GM19238 (cell line): ENCODE results near the gene ELP5.
"Not testable (repeated sequence)": the region's sequence is repeated elsewhere in the genome, so short reads cannot be mapped to it uniquely, and the experiment has no call there.

Experiments used
- DNase-seq: peaks from one replicate; pipeline ENCODE4 v3.0.0; 2011; ENCODE audit warnings: low spot score; ENCODE audit not compliant: insufficient read length

ELP5 gene

DNA sequence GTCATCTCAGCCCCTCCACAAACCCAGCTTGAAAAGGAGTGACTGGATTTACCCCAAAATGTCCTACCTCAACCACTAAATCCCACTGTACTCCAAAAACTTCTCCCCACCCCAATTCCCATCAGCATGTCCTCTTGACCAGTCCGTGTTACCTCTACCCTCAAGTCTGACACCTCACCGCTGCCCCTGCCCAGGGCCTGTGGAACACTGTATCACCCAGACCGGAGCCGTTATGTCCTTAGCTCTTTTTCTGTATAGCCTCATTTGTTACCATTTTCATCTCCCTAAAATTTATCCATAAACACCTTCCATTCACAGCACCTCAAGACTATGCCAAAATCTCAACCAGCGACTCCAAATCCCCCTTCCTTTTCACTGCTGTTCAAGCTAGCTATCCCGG, 15.2 kb upstream of the ELP5 start:
- no peak for DNase-seq

DNA sequence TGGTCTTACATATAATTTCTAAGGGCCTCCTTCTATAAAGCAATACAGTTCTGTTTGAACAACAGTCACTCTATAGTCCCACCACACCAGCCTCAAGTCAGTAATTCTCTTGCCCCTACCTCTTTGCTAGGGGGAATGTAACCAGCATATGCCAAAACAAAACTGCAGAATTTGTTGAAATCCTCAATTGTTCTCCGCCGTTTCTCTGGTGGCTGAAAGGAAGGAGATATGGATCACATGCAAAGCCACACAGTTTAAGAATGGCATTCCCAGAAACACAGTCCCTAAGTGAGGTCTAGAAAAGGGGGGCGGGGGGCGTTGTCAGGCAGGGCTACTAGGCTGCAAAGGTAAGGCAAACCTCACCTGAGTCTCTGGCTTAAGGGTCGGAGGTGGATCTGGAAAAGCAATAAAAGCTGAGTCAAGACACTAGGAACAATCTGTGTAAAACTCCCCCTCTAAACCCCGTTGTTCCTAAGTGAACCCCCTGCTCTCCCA, 14.7 kb upstream of the ELP5 start:
- DNase-seq, result no peak

DNA sequence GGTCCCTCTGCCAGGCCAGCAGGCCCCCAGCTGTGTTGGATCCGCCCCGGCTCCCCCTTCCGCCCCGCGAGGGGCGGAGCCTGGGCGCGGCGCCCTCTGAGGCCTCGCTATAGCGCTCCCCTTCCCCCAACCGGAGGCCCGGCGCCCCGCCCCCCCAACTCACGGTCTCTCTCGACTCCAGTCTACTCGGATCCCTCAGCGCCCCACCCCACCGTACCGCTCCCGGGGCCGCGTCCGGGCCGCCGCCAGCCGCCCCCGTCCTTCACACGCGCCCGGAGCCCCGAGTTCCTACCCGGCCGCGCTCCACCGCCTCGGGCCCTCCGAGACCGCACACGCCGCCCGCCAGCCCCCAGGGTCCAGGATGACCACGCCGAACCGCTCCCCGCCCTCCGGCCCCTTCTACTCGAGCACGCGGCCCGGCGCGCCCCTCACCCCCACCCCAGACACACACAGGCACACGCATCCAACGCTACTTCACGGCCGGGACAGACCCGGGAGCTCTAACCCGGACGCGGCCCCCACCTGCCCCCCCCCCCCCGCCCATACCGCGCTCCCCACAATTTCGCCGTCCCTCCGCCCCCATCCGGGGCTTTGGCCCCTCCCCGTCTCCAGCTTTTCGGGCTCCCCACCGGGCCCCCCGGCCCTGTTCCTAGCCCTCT, 14.1 kb upstream of the ELP5 start:
- DNase-seq, result peak; percentile 80

DNA sequence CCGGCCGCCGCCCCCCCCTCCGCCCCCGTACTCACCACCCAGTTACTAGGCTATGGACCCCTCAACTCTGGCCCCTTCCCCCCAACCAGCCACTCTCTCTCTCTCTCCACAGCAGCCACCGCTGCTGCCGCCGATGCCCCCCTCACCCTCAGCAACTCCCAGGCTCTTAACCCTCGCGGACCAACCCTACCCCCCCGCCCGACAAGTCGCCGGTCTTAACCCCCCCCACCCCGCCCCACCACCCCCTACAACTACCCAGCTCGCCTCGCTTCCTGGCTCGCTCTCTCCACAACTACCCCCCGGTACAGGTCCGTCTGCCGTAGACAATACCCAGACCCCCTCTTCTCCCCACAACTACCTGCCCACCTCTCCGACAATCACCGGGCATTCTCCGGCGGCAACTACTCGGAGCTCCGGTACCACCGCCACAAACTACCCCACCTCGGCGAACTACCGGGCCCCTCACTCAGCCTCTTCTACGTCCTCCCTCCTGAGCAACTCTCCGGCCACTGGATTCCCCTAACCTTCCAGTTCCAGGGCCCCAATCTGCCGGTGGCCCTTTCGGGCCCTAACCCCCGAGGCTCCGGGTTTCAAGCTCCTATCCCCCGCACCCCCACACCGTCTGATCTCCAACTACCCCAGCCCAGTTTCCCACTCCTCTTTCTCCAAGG, 13.5 kb upstream of the ELP5 start:
- no peak for DNase-seq

DNA sequence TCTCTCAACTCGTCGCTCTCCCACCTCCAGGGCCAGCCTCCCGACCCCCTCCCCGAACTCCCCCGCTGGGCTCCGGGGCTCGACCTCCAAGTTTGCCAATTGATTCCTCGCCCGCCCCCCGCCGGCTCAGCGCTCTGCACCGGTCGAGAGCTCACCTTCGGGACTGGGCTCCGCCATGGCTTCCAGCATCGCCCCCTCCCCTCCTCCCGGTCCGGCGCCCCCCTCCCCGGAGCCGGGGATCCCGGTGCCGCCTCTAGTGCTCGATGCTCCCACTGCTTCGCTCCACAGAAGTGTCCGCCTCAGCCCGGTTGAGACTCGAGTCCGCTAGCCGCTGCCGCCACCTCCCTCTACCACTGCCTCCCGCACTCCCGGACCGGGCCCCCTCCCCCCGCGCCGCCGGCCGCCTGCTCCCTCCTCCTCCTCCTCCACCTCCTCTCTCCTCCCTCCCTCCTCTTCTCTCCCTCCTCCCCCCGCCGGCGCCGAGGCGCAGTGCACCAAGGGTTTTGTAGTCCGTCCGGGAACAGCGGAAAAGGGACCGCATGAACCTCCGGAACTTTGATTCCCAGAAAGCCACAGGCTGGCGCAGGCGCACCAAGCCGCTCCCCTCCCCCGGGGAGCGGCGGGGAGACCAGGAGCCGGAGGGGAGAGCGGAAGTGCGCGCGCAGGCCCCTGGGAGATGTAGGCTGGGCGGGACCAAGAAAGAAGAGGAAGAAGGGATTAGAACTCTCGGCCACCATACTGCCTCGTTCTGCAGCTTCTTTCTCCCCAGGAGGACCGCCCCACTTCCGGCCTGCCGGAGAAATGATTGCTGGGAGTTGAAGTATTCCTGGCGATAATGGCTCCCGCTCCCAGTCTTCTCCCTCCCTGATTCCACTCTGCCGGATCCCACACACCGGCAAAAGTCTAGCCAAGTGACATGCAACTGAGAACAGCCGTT, 12.7 kb upstream of the ELP5 start, which contains the start of gene PHF23:
Gene PHF23 (minus strand): TSS at position 367 of the 937 bp plus-strand sequence. CDS start 178 bp downstream, at position 189.
- DNase-seq, result peak; percentile 98

DNA sequence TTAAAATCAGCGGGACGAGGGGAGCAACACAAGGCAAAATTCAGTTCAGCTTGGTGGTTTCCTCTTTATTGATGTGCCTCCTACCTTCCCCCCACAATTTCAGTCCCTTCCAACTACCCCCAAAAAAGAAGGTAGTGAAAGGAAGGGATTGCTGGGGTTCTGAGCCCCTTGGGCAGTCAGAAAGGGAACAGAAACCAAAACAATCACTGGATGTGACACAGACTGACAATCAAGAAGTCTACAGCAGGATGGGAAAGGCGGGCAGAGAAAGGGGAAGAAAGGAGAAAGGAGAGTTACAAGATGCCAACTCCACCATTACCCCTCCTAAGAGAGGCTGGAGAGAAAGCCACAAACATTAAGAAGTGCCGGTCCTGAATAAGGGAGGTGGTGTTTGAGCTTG, 11.6 kb upstream of the ELP5 start:
- DNase-seq, result no peak

DNA sequence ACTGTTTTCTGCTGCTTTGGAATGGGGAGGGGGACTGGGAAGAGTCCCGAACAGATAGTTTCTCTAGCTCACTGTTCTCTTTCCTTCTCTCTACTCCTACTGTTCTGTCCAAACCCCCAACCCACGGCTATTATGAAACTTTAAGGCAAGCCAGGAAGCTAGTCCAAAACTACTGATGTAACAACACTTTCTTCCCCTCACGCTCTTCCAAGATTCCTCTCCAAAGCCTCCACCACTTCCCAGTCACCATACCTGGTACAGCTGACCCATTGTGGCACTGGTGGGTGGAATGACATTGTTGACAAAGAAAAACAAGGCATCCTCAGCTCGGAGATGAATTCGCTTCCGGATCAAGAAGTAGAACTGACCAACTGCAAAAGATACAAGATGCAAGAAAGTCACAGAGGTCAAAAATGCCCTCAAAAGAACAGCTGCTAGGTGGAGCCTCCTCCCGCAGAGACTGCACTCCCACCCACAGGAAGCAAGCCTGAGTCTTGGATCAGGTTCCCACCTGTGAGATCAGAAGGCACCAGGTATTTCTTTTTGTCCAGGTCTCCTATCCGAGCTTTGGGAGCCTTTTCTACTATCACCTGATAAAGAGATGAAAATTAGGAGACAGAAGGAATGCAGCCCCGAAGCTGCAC, 10.8 kb upstream of the ELP5 start:
- no peak for DNase-seq

DNA sequence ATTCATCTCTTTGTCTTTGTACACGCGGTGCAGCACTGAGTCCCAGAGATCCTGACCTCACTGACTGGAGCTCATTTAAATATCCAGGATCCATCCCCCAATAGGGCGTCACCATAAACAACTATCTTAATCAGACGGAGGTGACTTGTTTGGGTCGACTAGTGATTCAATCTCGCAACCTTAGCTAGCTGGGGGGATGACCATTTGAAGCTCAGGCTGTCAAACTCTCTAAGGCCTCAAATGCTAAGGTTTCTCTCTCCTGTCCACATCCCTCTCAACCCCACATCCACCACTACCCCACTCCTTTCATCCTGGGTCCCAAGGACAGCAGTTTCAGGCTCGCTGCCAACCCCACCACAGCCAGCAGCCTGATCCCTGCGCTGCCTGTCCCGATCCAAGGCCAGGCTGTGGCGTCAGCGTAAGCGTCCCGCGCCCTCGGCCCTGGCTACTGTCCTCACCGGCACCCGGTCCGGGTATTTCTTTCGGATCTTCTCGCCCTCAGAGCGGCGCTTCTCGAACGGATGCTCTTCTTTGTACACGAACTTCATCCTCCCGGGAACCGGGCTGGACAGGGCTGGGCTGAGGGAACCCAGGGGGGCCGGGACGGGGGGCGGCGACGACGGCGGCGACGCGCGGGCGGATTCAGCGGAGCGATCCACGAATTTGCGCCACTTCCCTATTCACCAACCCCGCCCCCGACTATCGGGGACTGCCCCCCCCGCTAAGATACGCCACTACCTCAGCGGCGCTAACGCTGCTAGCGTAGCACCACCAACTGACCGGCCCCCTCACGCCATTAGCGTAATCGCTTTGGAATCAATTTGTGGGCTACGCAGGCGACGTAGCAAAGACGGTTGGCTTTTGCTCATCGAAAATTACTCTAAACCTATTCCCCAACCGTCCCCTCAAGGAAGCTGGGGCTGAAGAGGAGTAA, 10.0 kb upstream of the ELP5 start, which contains the start of gene GABARAP:
Gene GABARAP (minus strand): TSS at position 667 of the 934 bp plus-strand sequence. CDS start 119 bp downstream, at position 548.
- DNase-seq, result peak; percentile 56

DNA sequence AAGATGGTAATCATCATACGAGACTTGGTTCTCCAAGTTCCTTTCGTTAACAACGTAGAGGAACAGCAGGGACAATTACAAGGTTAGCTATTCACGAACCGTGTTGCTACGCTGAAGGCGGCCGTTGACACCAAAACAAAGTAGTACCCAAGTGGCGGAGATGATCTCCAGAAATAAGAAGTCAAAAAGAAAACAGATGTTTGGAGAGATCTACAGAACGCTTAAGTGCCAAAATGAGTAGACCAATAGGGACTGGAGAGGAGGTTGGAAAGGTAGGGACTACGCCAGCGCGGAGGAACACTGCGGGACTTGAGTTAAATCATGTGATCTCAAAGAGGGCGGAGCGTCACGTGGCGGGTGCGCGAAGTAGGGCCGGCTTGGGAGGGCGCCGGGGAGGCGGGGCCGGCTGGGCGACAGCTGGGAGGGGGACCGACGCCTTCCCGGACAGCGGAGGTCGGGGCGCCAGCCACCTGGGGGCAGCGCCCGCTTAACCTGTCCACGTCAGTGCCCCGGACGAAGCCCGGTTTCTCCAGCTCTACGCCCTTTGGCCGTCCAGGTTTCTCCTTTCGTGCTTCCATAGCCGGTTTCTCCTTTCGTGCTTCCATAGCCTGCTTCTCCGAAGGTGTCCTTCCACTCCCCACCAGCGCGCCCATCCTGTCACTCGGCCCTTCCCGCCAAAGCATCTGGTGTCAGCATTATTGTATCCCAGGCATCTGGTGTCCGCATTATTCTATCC, 9.1 kb upstream of the ELP5 start:
- DNase-seq, result peak; percentile 85

DNA sequence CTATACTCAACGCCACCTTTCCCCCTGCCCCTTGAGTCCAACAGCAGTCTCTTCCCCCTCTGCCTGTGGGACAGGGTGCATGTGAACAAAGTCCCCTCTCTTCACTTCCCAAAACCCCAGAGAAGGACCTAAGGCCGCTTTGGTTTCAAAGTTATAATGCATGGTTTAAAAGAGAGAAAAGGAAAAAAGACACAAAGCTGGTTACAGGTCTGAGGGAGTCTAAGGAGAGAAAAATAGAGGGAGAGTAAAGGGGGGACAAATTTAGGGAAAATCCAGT, 8.6 kb upstream of the ELP5 start:
- no peak for DNase-seq

DNA sequence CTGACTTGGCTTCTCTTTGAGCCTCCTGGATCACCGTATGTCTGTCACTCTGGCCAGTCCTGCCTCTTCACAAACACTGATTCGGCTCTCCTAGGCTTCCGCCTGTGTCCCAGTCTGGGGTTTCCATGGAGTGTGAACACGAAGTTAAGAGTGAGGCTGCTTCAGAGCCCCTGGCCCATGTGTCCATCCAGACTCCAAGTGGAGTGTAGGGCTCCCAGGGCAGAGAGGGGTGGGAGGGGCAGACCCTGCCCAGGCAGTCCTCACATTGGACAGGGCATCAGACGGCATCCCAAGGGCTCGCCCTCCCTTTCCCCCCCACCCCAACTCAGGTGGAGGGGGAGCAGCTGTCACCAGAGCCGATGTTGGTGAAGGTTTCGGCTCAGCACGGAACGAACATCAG, 8.2 kb upstream of the ELP5 start:
- not testable (repeated sequence) for DNase-seq

DNA sequence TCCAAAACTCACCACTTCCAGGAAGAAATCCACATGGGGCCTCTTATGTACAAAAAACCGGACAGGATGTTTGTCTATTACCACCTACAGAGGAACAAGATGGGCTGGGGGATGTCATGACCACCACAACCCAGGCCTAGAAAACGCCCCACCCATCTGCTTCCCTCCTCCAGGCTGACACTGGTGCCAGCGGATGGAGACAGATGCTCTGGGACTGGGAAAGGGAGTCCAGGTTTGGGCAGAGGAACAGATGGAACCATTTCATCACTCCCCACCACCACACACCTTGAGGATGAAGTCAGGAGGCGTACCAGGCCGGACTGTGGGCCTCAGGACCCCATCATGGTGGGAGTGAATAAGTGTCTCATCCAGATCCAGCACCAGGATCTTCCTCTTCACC, 5.2 kb upstream of the ELP5 start:
- DNase-seq, result no peak

DNA sequence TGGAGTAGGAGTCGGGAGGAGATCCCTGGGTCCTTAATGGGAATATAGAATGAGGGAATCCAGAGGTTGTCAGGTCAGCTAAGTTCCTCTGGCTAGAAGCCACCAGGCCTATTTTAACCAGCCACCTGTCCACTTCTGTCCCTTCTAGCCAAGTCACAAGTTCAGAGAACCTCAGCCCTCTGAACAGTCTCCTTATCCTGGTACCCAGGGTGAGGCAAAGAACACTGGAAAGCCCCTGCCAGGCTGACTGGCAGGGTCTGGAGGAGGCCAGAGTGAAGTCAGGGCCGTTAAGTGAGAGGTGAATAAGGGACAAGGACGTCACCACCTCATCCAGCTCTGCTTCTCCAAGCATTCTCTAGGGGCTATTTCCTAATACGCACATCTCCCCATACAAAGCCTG, 3.2 kb upstream of the ELP5 start:
- no peak for DNase-seq

DNA sequence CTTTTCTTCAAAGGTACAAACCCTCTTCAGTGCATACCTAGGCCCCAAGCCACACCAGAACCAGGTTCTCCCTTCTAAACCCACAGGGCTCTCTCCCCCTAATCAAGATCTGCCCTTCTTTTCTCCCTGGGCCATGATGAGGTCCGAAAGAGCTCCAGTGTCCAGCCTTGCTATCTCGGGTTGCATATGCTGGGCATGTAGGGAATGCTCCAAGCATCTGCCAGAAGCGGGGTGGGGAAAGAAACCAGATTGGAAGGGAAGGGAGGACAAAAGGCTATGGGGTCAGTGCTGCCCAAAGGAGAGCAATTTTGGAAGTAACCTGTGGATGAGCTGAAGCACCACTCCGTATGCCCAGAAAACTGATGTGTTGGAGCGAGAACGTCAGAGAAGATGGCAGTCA, 2.8 kb upstream of the ELP5 start:
- DNase-seq, result no peak

DNA sequence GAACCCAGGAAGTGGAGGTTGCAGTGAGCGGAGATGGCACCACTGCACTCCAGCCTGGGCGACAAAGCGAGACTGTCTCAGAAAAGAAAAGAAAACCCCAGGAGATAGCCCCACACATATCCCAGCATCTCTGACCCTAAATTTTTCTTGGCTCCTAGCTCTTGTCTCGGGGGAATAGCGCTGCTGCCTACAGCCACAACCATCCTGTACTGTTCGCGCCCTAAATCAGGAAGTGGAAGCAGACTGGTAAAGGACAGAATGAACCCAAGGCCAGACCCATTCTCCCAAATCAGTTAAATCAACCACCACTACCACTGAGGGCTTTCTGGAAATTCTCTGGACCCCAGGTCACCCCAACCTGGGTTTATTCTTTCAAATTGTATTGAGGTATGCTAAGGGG, 2.2 kb upstream of the ELP5 start:
- DNase-seq, result no peak

DNA sequence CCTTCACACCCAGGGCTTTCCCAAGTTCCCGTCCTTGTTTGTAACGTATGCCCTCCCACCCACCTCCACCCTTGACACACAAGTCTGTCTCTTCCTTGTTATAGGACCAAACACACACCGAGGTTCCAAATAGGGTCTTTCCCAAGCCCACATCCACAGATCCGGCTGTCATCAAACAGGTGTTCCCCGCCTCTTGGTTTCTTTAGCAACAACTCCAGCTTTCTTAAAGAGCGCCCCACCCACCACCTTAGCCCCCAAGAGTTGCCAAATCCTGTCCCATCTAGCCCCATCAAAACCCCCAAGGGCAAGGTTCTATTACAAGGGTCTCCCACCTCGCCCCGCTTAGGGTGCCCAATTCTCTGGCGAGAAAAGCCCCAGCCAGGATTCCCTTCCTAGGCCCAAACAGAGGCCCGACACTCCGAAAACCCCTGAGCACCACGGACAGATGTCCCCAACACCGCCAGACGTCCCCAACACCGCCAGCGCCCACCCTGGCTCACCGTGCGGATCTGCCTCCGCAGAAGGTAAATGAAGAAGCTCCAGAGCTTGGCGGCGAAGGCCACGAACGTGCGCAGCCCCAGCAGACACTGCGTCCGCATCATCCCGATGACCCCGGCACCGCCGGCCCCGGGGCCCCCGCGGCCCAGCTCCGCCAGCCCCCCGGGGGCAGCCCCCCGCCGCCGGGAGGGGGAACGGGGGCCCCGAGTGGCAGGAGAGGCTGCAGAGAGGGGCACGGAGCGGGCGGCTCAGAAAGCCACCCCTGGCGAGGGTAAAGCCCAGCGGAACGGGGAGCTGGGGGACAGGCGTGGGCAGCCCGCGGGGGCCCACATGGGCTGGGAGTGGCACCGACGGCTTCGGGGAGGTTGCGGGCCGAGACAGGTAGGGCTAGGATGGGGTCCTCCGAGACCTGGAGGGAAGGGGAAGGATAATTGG, 1.1 kb upstream of the ELP5 start:
- no peak for DNase-seq

DNA sequence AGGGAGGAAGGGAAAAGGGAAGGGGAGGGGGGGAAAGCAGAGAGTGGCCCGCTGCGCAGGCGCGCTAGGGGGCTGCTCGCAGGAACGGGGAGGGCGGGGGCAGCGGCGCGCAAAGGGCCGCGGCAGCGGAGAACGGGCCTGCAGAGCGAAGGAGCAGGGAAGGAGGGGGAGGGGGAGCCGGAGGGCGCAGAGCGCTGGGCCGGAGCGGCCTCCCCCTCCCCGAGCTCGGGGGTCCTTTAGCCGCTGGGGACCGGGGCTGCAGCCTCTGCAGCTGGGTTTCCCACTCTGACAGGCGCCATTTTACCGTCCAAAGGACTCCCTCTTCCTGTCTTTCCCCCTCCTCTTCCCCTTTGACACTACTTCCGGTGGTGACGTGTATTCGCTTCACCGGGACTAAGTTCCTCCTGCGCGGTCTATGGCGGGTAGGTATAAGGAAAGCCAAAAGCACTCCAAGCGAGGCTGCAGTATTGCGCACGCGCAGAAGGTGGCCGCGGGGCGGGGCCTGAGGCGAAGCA, 297 bp upstream of the ELP5 start, which contains the start of gene CTDNEP1:
Gene CTDNEP1 (minus strand): TSS at position 74 of the 515 bp plus-strand sequence. CDS start 438 bp downstream, outside the sequence.
- peak; percentile 96 for DNase-seq

DNA sequence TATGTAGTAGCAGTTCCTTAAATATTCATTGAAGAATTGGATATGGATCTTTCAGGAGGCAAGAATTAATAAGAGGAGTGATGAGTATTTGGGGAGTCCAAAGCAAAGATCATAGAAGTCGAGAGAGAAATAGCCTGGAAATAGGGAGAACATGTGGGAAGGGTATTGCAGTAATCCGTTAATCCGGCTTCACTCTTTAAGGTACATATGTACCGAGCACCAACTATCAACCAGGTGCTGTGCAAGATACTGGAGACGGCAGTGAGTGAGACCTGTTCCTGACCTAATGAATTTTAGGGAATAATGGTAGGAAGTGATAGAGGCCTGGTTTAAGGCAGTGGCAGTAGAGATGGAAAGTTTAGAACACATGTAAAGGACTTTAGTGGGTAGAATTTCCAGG, 1.1 kb downstream of the ELP5 start:
- no peak for DNase-seq
